HG03103 (cell line): ENCODE measurements around the gene FBXL20.
"Not testable (repeated sequence)": the region's sequence is repeated elsewhere in the genome, so short reads cannot be mapped to it uniquely, and the experiment has no call there.

Experiments
- ATAC-seq: cut with Tn5 transposase; IDR thresholded peaks from one replicate; pipeline ENCODE4 v1.9.1; 2021; ENCODE audit warnings: low read depth; ENCODE audit not compliant: unreplicated experiment

The FBXL20 gene

GRCh38 chr17:39264119-39264518 lies 137.3 kb downstream of the FBXL20 start:
- no peak for ATAC-seq

GRCh38 chr17:39261286-39261685 lies 140.1 kb downstream of the FBXL20 start:
- no peak for ATAC-seq

GRCh38 chr17:39252788-39253460 lies 148.5 kb downstream of the FBXL20 start:
- ATAC-seq = no peak

- no peak for ATAC-seq
These were observed 149.4 kb downstream of the FBXL20 start for GRCh38 chr17:39251997-39252396.

DNA sequence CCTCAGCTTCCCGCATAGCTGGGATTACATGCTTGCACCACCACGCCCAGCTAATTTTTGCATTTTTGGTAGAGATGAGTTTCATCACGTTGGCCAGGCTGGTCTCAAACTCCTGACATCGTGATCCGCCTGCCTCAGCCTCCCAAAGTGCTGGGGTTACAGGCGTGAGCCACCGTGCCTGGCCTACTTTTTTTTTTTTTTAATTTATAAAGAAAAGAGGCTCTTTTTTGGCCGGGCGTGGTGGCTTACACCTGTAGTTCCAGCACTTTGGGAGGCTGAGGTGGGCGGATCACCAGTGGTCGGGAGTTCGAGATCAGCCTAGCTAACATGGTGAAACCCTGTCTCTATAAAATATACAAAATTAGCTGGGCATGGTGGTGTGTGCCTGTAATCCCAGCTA lies 151.3 kb downstream of the FBXL20 start:
- ATAC-seq = not testable (repeated sequence)

GRCh38 chr17:39246274-39246673 lies 155.2 kb downstream of the FBXL20 start:
- ATAC-seq = no peak

GRCh38 chr17:39244600-39245570 lies 156.5 kb downstream of the FBXL20 start:
- ATAC-seq = no peak

DNA sequence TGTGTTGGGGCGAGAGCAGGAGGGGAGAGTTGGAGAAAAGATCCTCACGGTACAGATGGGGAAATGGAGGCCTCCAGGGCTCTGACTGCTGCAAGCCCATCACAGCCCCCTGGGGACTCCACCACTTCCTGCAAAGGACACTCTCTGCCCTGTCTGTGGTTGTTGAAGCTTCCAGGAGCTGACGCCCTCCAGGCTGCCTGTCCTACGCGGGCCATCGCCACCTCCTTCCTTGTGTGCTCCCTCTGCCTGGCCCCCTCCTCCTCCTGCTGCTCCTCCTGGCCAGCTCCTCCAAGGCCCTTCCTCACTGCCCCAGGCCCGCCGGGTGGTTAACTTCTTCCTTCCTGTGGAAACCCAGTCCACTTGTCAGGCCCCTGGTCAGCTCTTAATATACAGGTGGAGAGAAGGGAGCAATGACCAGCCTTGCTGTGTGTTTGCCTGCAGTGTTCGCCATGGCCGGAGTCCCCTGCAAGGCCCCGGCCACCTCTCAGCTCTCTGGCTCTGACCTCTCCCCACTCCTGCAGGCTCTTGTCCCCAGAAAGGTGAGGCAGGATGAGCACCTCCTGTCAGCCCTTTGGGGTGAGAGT lies 157.3 kb downstream of the FBXL20 start:
- ATAC-seq = no peak

DNA sequence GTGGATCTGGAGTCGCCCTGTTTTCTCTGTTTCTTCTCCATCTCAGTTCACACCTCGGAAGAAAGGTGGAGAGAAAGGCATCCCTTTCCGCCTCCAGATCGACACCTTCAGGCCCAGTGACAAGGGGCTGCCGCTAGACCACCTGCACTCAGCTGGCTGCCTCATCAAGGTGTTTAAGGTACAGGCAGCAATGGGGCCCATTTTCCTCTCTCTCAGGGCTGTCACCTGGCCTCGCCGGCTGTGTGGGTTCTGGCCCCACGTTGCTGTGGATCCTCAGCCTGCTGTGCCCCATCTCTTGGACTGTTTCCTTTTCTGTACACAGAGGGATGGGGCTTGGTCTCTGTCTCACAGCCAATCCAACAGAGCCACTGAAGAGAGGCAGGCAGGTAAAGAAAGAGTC lies 158.3 kb downstream of the FBXL20 start:
- no peak for ATAC-seq

DNA sequence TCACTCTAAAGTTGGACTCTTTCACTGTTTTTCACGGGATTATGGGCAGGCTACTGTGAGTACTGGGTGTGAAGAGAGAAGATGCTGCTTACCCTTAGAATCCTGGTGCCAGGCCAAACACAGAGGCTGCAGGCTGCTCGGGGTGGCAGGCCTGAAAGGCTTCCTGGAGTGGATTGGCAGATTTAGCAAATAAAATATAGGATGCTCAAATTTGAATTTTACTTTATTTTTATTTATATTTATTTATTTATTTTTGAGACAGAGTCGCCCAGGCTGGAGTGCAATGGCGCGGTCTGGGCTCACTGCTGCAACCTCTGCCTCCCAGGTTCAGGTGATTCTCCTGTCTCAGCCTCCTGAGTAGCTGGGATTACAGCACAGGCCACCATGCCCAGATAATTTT lies 160.8 kb downstream of the FBXL20 start:
- ATAC-seq = no peak

GRCh38 chr17:39239640-39240314 lies 161.6 kb downstream of the FBXL20 start:
- ATAC-seq = no peak

DNA sequence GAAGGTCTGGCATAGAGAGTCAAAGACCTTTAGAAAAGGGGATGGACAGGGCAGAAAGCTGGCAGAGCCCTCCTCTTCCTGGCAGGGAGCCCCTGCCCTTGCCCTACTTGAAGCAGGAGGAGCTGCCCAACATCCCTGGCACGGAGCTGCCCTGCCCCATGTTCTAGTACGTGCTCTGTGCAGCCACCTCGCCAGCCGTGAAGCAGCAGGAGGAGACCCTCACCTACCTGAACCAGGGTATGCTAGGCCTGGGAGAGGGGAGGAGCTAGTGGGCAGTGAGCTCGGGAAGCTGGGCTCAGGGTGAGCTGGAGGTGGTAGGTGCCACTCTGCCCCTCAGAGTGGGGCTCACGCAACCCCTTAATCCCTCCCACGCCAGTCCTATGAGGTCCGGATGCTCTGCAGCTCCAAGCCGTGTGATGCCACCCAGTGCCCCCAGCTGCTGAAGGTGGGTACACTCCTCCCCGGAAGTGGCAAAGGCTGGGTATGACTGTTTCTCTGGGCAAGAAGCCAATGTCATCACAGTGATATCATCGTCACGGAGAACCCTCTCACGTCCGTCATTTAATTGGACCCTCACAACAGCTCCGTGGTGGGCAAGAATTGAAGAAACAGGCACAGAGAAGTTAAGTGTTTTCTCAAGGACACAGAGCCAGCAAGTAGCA lies 163.0 kb downstream of the FBXL20 start:
- no peak for ATAC-seq

- no peak for ATAC-seq
These were observed 163.8 kb downstream of the FBXL20 start for GRCh38 chr17:39237586-39237985.

GRCh38 chr17:39236981-39237441 lies 164.4 kb downstream of the FBXL20 start:
- ATAC-seq = no peak

GRCh38 chr17:39236450-39236927 lies 164.9 kb downstream of the FBXL20 start:
- no peak for ATAC-seq

GRCh38 chr17:39235555-39236449 lies 165.6 kb downstream of the FBXL20 start:
- no peak for ATAC-seq

- ATAC-seq = no peak
These were observed 169.6 kb downstream of the FBXL20 start for GRCh38 chr17:39231591-39232551.

DNA sequence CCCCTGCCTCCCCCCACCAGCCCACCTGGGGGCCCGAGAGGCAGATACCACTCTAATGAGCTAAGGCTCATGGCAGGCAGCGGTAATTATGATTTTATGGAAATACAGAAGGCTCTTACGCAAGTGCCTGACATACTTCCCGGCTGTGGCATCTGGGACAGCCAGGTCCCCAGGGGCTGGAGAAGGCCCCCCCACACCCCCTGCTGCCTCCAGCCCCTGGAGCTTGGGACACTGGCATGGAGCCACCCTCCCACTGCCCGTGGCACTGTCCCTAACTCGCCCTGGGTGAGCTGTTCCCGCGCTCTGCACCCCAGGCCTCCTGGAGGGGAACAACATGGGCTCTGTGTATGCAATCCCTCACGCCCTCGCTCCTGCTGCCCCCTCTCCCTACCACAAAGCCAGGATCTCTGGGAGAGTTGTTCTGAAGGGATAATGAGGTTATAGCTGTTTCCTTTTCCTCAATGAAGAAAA lies 170.3 kb downstream of the FBXL20 start:
- ATAC-seq = no peak
